H1 (cell line): ENCODE results near the gene PLCH2.

Experiments used
- ASH2L ChIP-seq: fragments of 200-600, 300-600 bp; sonication (generic); IDR thresholded peaks from one replicate; pipeline ENCODE4 v1.7.1; 2017; ENCODE audit warnings: low read length
- CEBPB ChIP-seq: IDR thresholded peaks from 2 replicates; pipeline ENCODE4 v1.6.1; 2012; ENCODE audit warnings: low read depth, low read length
- JUND ChIP-seq: IDR thresholded peaks from 2 replicates; pipeline ENCODE4 v1.6.1; 2011; ENCODE audit warnings: mild to moderate bottlenecking, improper control_type of control experiment, low read length
- KDM5A ChIP-seq: fragments of 200-600 bp; IDR thresholded peaks from 2 replicates; pipeline ENCODE4 v1.7.1; 2012; ENCODE audit warnings: mild to moderate bottlenecking, low read length, inconsistent platforms, mixed read lengths
- POLR2A ChIP-seq, 2 experiments: IDR thresholded peaks; 1 replicate in 1 of 2; 2 replicates in 1 of 2; pipeline ENCODE4 v1.6.1; 2011; ENCODE audit warnings: low read depth in 2 of 2, low read length in 2 of 2, mild to moderate bottlenecking in 2 of 2; ENCODE audit errors: control extremely low read depth in 1 of 2

DNA sequence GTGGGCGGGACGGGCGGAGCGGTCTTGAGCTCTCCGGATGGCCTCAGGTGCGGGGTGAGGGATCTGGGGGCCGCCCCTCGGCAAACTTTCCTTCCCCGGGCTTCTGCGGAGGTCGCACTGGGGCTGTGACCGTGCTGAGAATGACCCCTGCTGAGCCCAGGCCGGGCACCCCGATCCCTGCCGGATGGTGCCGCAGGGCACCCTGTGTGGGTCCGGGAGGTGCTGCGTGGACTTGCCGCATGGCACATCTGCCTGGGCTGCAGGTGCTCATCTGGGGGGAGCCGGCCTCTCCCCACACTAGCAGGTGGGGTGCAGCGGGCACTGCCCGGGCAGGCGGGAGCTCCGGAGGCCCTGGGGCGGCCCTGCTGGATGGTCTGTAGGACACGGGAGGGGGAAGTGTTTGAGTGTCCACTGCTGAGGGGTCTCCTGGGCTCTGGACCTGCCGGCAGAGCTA lies 31.9 kb upstream of the PLCH2 start:
- TF ChIP-seq KDM5A (no peak), JUND (no peak), CEBPB (no peak), POLR2A (IDR thresholded peaks at IDR 0.05; ENCODE audit: control extremely low read depth in 1 of 2, low read depth in 2 of 2, low read length in 2 of 2) (no peak), ASH2L (no peak)
